ENCODE results near the gene NPFFR1.

Gene NPFFR1

DNA sequence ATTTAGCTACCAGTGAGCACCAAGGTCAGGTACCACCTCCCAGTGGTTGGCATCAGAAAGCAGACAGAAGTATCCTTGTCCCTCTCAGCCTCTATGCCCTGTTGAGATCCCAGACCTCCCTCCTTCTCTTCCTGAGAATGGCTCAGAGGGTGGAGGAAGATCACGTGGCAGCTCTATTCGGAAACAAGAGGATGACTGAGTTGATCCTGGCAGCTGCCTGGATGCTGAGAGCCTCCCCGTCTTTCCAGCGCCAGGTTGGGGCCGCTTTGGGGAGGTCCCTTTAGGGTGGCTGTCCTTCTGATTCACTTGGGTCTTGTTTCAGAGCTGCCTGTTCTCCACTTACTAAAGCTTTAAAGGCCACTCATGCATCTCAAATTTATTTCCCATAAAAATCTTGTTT lies 36.9 kb upstream of the NPFFR1 start:
- TF ChIP-seq, protein P1, sequence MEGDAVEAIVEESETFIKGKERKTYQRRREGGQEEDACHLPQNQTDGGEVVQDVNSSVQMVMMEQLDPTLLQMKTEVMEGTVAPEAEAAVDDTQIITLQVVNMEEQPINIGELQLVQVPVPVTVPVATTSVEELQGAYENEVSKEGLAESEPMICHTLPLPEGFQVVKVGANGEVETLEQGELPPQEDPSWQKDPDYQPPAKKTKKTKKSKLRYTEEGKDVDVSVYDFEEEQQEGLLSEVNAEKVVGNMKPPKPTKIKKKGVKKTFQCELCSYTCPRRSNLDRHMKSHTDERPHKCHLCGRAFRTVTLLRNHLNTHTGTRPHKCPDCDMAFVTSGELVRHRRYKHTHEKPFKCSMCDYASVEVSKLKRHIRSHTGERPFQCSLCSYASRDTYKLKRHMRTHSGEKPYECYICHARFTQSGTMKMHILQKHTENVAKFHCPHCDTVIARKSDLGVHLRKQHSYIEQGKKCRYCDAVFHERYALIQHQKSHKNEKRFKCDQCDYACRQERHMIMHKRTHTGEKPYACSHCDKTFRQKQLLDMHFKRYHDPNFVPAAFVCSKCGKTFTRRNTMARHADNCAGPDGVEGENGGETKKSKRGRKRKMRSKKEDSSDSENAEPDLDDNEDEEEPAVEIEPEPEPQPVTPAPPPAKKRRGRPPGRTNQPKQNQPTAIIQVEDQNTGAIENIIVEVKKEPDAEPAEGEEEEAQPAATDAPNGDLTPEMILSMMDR (IDR thresholded peaks at IDR 0.05; ENCODE audit: extremely low read depth, missing control alignments) = no peak
- no peak for DNase-seq (ENCODE audit: low spot score)

DNA sequence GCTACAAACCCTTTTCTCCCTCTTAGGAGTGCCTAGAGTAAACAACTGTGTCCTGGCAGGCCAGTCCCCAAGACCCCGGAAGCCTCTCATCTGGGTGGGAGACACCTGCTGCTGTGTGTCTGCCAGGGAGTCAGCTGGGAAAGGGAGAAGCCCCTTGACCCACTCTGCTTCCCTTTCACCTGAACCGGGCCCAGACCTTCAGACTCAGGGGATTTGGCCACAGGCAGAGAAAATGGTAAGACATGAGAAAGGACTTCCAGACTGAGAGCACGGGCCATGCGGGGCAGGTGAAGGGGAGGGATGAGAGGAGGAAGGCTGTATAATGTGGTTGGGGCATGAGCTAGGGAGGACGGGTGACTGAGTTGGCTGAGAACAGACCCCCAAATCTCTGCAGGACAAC lies 36.0 kb upstream of the NPFFR1 start:
- no peak for DNase-seq (ENCODE audit: low spot score)
- TF ChIP-seq, protein P1 (IDR thresholded peaks at IDR 0.05; ENCODE audit: extremely low read depth, missing control alignments) = no peak

DNA sequence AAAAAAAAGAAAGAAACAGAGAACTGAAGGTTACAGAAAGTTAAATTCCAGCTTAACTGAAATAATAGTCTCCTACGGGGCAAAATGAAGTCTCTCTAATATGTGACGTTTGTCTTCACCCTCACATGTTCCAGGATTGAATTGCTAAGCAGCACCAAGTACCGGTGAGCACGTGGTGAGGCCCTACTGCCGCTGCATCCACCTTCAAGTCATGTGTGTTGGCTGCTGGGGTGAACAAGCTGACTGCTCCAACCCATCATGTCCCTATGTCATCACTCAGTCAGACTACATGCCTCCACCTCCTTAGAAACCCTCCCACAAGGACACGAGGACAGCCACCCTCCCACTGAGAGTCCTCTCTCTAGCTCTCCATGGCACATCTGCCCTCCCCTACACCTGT lies 35.4 kb upstream of the NPFFR1 start:
- TF ChIP-seq, protein P1 (IDR thresholded peaks at IDR 0.05; ENCODE audit: extremely low read depth, missing control alignments) = no peak
- DNase-seq (ENCODE audit: low spot score) = no peak

DNA sequence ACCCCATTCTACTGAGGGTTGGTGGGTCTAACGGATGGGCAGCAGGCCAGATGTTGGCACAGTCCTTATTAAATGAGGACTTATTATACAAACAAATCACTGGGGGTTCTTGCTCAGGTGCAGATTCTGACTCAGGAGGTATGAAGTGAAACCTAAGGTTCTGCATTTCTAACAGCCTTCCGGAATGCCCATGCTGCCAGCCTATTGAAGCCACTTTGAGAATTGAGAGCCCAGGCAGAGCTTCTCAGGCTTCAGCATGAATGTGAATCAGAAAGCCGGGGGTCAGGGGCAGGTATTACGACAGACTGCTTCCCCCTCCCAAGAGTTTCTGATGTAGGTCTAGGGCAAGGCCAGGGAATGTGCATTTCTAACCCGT lies 34.1 kb upstream of the NPFFR1 start:
- no peak for DNase-seq (ENCODE audit: low spot score)

DNA sequence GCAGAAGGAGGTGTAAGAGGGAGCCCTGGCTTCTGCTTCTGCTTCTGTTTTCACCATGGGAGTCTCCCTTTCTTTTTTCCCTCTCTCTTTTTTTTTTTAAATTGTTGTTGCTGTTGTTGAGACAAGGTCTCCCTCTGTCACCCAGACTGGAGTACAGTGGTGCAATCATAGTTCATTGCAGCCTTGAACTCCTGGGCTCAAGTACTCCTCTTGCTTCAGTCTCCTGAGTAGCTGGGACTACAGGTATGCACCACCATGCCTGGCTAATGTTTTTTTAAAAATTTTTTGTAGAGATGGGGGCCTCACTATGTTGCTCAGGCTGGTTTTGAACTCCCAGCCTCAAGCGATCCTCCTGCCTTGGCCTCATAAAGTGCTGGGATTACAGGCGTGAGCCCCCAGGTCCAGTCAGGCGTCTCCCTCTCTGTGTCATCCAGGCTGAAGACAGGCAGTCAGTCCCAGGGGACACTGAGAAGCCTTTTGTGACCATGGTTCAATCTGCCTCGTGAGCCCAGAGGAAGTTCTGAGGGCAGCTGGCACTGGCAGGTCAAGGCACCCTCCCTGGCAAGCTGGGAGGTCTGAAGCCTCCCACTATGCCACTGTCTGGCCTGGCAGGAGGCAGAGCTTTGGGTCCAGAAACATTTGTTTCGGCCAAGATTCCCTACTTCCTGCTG lies 33.6 kb upstream of the NPFFR1 start:
- no peak for DNase-seq (ENCODE audit: low spot score)
- TF ChIP-seq, protein P1 (IDR thresholded peaks at IDR 0.05; ENCODE audit: extremely low read depth, missing control alignments) = no peak

More for the DNA sequence above, 34.1 kb upstream of the NPFFR1 start:
- TF ChIP-seq, protein P1 (IDR thresholded peaks at IDR 0.05; ENCODE audit: extremely low read depth, missing control alignments) = no peak

DNA sequence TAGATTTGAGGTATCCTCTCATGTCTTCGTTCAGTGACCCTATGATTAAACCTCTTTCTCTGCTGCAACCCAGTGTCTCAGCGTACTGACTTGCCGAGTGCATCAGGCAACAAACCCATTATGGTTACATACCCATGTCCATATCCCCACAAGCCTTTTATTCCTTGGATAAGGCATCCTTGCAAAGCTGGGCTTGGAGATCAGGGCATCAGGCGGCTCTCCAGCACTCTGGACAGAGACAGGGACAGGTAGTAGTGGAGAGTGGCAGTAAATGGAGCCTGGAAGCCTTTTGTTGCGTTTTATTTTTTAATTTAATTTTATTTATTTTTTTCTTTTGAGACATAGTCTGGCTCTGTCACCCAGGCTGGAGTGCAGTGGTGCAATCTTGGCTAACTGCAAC lies 32.0 kb upstream of the NPFFR1 start:
- TF ChIP-seq, protein P1 (IDR thresholded peaks at IDR 0.05; ENCODE audit: extremely low read depth, missing control alignments) = no peak
- no peak for DNase-seq (ENCODE audit: low spot score)

DNA sequence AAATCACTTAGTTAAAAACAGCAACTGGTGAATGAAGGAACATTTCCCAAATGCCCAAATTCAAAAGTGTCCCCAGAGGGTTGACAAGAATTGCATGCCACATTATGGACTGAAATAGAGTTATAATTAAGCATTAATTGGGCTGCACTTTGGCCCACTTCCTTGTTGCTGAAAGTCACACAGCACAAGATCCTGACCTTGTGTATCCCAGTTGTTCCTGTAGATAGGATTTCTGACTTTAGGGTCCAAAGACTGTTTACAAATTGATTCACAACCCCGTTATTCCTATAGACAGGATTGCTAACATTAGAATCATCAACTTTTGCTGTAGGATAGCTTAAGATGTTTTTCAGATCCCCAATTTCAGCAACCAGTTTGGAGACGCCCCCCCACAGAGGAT lies 31.5 kb upstream of the NPFFR1 start:
- no peak for DNase-seq (ENCODE audit: low spot score)
- TF ChIP-seq, protein P1 (IDR thresholded peaks at IDR 0.05; ENCODE audit: extremely low read depth, missing control alignments) = no peak
